ENCODE data around the gene KNDC1.

Gene KNDC1

GRCh38 chr10:133154996-133155778 is 4.8 kb upstream of the KNDC1 start:
- H3K4me3 ChIP-seq (ENCODE audit: low read depth, low read length): no peak overlapping the region
- no peak for TF ChIP-seq CTCF (IDR thresholded peaks at IDR 0.05; ENCODE audit: borderline replicate concordance, insufficient read depth, low read depth, low read length)

GRCh38 chr10:133156674-133157579 is 3.1 kb upstream of the KNDC1 start:
- no peak overlapping the region for H3K4me3 ChIP-seq (ENCODE audit: low read depth, low read length)
- no peak for TF ChIP-seq CTCF (IDR thresholded peaks at IDR 0.05; ENCODE audit: borderline replicate concordance, insufficient read depth, low read depth, low read length)

- no peak overlapping the region for H3K4me3 ChIP-seq (ENCODE audit: low read depth, low read length)
- no peak for TF ChIP-seq CTCF (IDR thresholded peaks at IDR 0.05; ENCODE audit: borderline replicate concordance, insufficient read depth, low read depth, low read length)
Measured at GRCh38 chr10:133157662-133158436, 2.2 kb upstream of the KNDC1 start.

GRCh38 chr10:133158437-133158755 is 1.6 kb upstream of the KNDC1 start:
- H3K4me3 ChIP-seq (ENCODE audit: low read depth, low read length): no peak overlapping the region
- TF ChIP-seq CTCF (IDR thresholded peaks at IDR 0.05; ENCODE audit: borderline replicate concordance, insufficient read depth, low read depth, low read length): no peak

GRCh38 chr10:133158756-133159610 is 1.0 kb upstream of the KNDC1 start:
- no peak overlapping the region for H3K4me3 ChIP-seq (ENCODE audit: low read depth, low read length)
- TF ChIP-seq CTCF (IDR thresholded peaks at IDR 0.05; ENCODE audit: borderline replicate concordance, insufficient read depth, low read depth, low read length): no peak

- no peak for TF ChIP-seq CTCF (IDR thresholded peaks at IDR 0.05; ENCODE audit: borderline replicate concordance, insufficient read depth, low read depth, low read length)
- H3K4me3 ChIP-seq (ENCODE audit: low read depth, low read length): no peak overlapping the region
Measured at GRCh38 chr10:133159611-133159949, 439 bp upstream of the KNDC1 start.

Data from GM12875 (cell line).